ENCODE measurements around the gene JPH2.

The JPH2 gene

DNA sequence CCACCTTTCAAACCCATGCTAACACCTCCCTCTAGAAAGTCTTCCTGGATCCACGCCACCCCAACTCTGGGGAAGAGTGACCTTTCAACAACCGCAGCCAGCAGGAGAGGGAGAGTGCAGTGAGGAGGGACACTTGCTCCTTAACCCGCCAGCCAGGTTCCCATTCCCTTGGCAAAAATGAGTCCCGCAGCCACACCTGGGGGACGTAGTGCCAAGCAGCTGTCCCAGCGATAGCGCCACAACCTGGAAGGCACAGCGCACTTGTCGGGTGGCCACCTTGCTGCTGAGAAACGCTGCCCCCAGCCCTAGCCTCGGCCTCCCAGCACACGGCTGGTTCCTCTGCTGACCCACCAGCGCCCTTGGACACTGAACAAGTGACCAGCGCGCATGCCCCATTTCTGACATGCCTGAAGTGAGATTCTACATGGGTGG is 119.3 kb downstream of the JPH2 start:
- Histone ChIP-seq H3K27me3 (ENCODE audit: insufficient read depth, insufficient read length) (no peaks in the 10 kb centered on the region), H3K9ac (ENCODE audit: insufficient read length, low read depth) (no peak overlapping the region), H3K36me3 (ENCODE audit: insufficient read depth, insufficient read length, low read length) (peaks cover 14% of the 10 kb centered on the region), H3K4me3 (ENCODE audit: insufficient read length, low read depth) (no peak overlapping the region), H3K9me3 (ENCODE audit: insufficient read depth, low read length) (no peaks in the 10 kb centered on the region), H3K4me1 (ENCODE audit: insufficient read depth, insufficient read length) (peaks cover 9% of the 10 kb centered on the region)
- no peak for TF ChIP-seq ZNF274 (IDR thresholded peaks at IDR 0.05; ENCODE audit: low read depth, low read length)
- no peak for TF ChIP-seq SUZ12 (IDR thresholded peaks at IDR 0.05; ENCODE audit: extremely low read depth, insufficient read depth, insufficient read length)
- no peak for TF ChIP-seq YY1 (IDR thresholded peaks at IDR 0.05; ENCODE audit: insufficient read depth, insufficient read length)
- DNase-seq (ENCODE audit: low read depth, low spot score): no peak

DNA sequence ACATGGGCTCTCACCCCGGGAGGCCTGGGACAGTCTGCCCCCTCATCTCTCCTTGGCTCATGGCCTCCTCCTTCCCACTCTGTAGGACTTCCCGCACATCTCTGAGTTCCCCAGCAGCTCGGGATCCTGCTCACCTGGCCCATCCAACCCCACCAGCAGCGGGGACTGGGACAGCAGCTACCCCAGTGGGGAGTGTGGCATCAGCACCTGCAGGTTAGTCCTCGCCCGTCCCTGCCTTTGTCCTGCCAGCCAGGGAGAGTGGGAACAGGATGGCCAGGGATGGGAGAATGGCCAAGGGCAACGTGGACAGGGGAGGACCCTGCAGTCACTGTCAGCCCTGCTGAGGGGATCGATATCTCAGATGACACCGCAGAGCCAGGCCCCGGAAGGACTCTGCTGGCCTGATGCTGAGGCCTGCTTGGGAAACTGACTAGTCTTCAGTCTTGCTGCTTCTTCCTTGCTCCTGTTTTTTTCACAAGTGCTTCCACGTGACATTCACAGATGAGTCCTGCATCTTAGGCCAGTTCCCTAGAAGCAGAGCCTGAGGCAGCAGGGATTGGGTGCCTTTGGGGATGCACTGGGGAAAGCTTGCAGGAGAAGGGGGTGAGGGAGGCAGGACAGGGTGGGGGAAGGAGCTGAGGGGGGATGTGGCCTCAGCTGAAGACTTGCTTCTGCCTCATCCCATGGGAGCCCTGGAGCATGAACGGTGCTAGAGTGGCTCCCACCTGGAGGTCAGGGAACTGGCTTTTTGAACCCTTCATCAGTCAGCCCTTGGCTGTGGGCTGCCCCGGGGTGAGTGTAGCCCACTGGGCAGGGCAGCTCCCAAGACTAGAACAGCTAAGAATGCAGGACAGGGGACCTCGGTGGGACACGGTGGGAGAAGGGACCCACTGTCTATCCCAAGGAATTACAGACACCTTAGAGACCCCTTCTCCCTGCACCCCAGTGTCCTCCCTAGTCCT is 120.1 kb downstream of the JPH2 start:
- Histone ChIP-seq H3K4me1 (ENCODE audit: insufficient read depth, insufficient read length) (peaks cover 9% of the 10 kb centered on the region), H3K9ac (ENCODE audit: insufficient read length, low read depth) (no peak overlapping the region), H3K36me3 (ENCODE audit: insufficient read depth, insufficient read length, low read length) (peaks cover 14% of the 10 kb centered on the region), H3K27me3 (ENCODE audit: insufficient read depth, insufficient read length) (no peaks in the 10 kb centered on the region), H3K4me3 (ENCODE audit: insufficient read length, low read depth) (no peak overlapping the region), H3K9me3 (ENCODE audit: insufficient read depth, low read length) (no peaks in the 10 kb centered on the region)
- no peak for DNase-seq (ENCODE audit: low read depth, low spot score)
- TF ChIP-seq YY1 (IDR thresholded peaks at IDR 0.05; ENCODE audit: insufficient read depth, insufficient read length) (no peak), SUZ12 (IDR thresholded peaks at IDR 0.05; ENCODE audit: extremely low read depth, insufficient read depth, insufficient read length) (no peak), ZNF274 (IDR thresholded peaks at IDR 0.05; ENCODE audit: low read depth, low read length) (no peak)

DNA sequence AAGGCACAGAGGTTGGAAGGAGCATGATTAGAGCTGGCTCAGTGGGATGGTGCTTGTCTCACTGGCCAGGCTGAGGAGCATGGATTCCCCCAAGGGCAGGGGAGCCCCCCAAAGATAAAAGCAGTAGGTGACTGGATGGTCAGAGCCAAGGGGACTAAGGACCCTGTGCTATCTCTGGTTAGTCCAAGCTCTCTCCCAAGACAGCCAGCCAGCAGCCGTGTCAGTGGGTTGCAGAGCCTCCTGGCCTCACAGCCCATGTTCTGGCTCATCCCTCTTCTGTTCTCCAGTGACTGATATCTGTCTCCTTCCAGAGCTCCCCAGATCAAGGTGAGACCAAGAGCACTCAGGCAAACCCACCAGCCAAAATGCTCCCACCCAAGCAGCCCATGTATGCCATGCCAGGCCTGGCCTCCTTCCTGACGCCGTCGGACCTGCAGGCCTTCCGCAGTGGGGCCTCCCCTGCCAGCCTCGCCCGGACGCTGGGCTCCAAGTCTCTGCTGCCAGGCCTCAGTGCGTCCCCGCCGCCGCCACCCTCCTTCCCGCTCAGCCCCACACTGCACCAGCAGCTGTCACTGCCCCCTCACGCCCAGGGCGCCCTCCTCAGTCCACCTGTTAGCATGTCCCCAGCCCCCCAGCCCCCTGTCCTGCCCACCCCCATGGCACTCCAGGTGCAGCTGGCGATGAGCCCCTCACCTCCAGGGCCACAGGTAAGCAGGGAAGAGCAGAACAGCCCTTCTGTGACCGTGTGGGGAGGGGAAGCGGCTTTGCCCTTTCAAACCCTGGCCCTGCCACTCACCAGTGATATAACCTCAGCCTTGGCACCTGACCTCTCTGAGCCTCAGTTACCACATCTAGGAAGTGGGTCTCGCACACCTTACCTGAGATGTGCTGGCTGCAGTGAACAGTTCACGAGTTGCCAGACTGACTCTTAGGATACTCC is 121.3 kb downstream of the JPH2 start:
- Histone ChIP-seq H3K36me3 (ENCODE audit: insufficient read depth, insufficient read length, low read length) (peaks cover 14% of the 10 kb centered on the region), H3K4me3 (ENCODE audit: insufficient read length, low read depth) (no peak overlapping the region), H3K27me3 (ENCODE audit: insufficient read depth, insufficient read length) (no peaks in the 10 kb centered on the region), H3K4me1 (ENCODE audit: insufficient read depth, insufficient read length) (peaks cover 9% of the 10 kb centered on the region), H3K9ac (ENCODE audit: insufficient read length, low read depth) (no peak overlapping the region), H3K9me3 (ENCODE audit: insufficient read depth, low read length) (no peaks in the 10 kb centered on the region; the same call in 1 of the 2 replicates)
- no peak for DNase-seq (ENCODE audit: low read depth, low spot score)
- TF ChIP-seq SUZ12 (IDR thresholded peaks at IDR 0.05; ENCODE audit: extremely low read depth, insufficient read depth, insufficient read length): no peak
- TF ChIP-seq YY1 (IDR thresholded peaks at IDR 0.05; ENCODE audit: insufficient read depth, insufficient read length): no peak
- TF ChIP-seq ZNF274 (IDR thresholded peaks at IDR 0.05; ENCODE audit: low read depth, low read length): no peak

DNA sequence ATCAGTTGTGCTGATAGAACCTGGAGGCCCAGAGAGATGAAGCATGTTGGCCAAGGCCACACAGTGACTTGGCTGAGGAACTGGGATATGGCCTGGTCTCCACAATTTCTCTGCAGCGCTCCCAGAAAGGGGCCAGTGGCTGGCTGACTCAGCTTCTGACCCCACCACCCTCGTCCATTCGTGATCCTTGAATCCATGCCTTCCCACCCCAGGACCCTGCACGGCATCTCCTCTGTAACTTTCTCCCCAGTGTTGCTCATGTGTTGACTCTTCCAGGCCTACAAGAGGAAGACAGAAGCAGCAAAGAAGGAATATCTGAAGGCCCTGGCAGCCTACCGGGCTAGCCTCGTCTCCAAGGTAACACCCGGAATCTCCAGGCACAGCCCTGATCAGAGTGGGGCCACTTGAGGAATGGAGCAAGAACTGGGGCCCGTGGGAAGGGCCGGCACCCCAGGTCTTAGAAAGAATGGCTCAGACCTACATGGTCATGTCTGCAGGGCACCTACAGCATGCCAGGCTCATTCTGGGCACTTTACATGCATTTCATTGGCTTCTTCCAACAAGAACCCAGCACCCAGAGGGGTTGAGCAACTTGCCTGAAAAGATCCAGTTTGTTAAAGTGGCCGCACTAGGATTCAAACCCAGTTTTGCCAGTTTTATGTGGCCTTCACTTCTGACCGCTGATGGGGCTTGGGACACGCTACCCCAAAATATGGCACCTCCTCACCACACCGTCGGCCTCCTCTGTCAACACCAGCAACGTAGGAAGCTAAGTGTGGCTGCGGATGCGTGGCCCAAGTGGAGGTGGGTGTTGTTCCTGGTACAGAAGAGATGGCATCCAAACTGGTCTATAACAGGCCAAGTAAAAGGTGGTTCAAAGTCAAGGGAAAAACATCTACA is 122.2 kb downstream of the JPH2 start:
- H3K27me3 ChIP-seq (ENCODE audit: insufficient read depth, insufficient read length): no peaks in the 10 kb centered on the region
- H3K4me3 ChIP-seq (ENCODE audit: insufficient read length, low read depth): no peak overlapping the region
- DNase-seq (ENCODE audit: low read depth, low spot score): no peak
- H3K9ac ChIP-seq (ENCODE audit: insufficient read length, low read depth): no peak overlapping the region
- H3K36me3 ChIP-seq (ENCODE audit: insufficient read depth, insufficient read length, low read length): peaks cover 14% of the 10 kb centered on the region
- H3K9me3 ChIP-seq (ENCODE audit: insufficient read depth, low read length): peaks cover 2% of the 10 kb centered on the region; the same call in 1 of the 2 replicates
- H3K4me1 ChIP-seq (ENCODE audit: insufficient read depth, insufficient read length): peaks cover 9% of the 10 kb centered on the region
- TF ChIP-seq SUZ12 (IDR thresholded peaks at IDR 0.05; ENCODE audit: extremely low read depth, insufficient read depth, insufficient read length): no peak
- TF ChIP-seq YY1 (IDR thresholded peaks at IDR 0.05; ENCODE audit: insufficient read depth, insufficient read length): no peak
- no peak for TF ChIP-seq ZNF274 (IDR thresholded peaks at IDR 0.05; ENCODE audit: low read depth, low read length)

Measured in NT2/D1 (cell line).